ENCODE measurements around the gene OR52E2.
"Not testable (repeated sequence)": the region's sequence is repeated elsewhere in the genome, so short reads cannot be mapped to it uniquely, and the experiment has no call there.

The OR52E2 gene

GRCh38 chr11:5081405-5081804, 22.0 kb upstream of the OR52E2 start:
- FAIRE-seq (no peak), DNase-seq (ENCODE audit: insufficient read length, low spot score) (no peak)
- TF ChIP-seq POLR2AphosphoS5 (IDR thresholded peaks at IDR 0.05; ENCODE audit: low read depth, low read length) (no peak), PAX5 (IDR thresholded peaks at IDR 0.05; ENCODE audit: insufficient read depth, low read length, severe bottlenecking) (no peak), POLR2A (IDR thresholded peaks at IDR 0.05; ENCODE audit: low read depth, low read length) (no peak), POU2F2 (IDR thresholded peaks at IDR 0.05; ENCODE audit: low read depth, low read length) (no peak), TAF1 (IDR thresholded peaks at IDR 0.05; ENCODE audit: low read depth, low read length) (no peak), SPI1 (IDR thresholded peaks at IDR 0.05; ENCODE audit: low read depth, low read length) (no peak)

GRCh38 chr11:5071799-5072198, 12.4 kb upstream of the OR52E2 start:
- DNase-seq (ENCODE audit: insufficient read length, low spot score) (no peak), FAIRE-seq (no peak)
- no peak for TF ChIP-seq TAF1 (IDR thresholded peaks at IDR 0.05; ENCODE audit: low read depth, low read length)
- TF ChIP-seq SPI1 (IDR thresholded peaks at IDR 0.05; ENCODE audit: low read depth, low read length), result no peak
- TF ChIP-seq POU2F2 (IDR thresholded peaks at IDR 0.05; ENCODE audit: low read depth, low read length), result no peak
- no peak for TF ChIP-seq PAX5 (IDR thresholded peaks at IDR 0.05; ENCODE audit: insufficient read depth, low read length, severe bottlenecking)
- TF ChIP-seq POLR2A (IDR thresholded peaks at IDR 0.05; ENCODE audit: low read depth, low read length), result no peak
- no peak for TF ChIP-seq POLR2AphosphoS5 (IDR thresholded peaks at IDR 0.05; ENCODE audit: low read depth, low read length)

GRCh38 chr11:5069272-5069671, 9.8 kb upstream of the OR52E2 start, which contains the start of gene OR52E1:
TSS of gene OR52E1 (plus strand) at chr11:5069572.
- TF ChIP-seq TAF1 (IDR thresholded peaks at IDR 0.05; ENCODE audit: low read depth, low read length) (no peak), PAX5 (IDR thresholded peaks at IDR 0.05; ENCODE audit: insufficient read depth, low read length, severe bottlenecking) (no peak), SPI1 (IDR thresholded peaks at IDR 0.05; ENCODE audit: low read depth, low read length) (no peak), POLR2AphosphoS5 (IDR thresholded peaks at IDR 0.05; ENCODE audit: low read depth, low read length) (no peak), POLR2A (IDR thresholded peaks at IDR 0.05; ENCODE audit: low read depth, low read length) (no peak), POU2F2 (IDR thresholded peaks at IDR 0.05; ENCODE audit: low read depth, low read length) (no peak)
- no peak for FAIRE-seq
- no peak for DNase-seq (ENCODE audit: insufficient read length, low spot score)

- DNase-seq (ENCODE audit: insufficient read length, low spot score) (no peak), FAIRE-seq (no peak)
- TF ChIP-seq POU2F2 (IDR thresholded peaks at IDR 0.05; ENCODE audit: low read depth, low read length) (no peak), POLR2AphosphoS5 (IDR thresholded peaks at IDR 0.05; ENCODE audit: low read depth, low read length) (no peak), POLR2A (IDR thresholded peaks at IDR 0.05; ENCODE audit: low read depth, low read length) (no peak), PAX5 (IDR thresholded peaks at IDR 0.05; ENCODE audit: insufficient read depth, low read length, severe bottlenecking) (no peak), SPI1 (IDR thresholded peaks at IDR 0.05; ENCODE audit: low read depth, low read length) (no peak), TAF1 (IDR thresholded peaks at IDR 0.05; ENCODE audit: low read depth, low read length) (no peak)
Observed at GRCh38 chr11:5065027-5065426, 5.6 kb upstream of the OR52E2 start.

- DNase-seq (ENCODE audit: insufficient read length, low spot score); FAIRE-seq: not testable (repeated sequence)
Observed at GRCh38 chr11:5058679-5059078, 748 bp downstream of the OR52E2 start.

GRCh38 chr11:5046754-5047330, 12.6 kb downstream of the OR52E2 start:
- FAIRE-seq (no peak), DNase-seq (ENCODE audit: insufficient read length, low spot score) (no peak)
- TF ChIP-seq PAX5 (IDR thresholded peaks at IDR 0.05; ENCODE audit: insufficient read depth, low read length, severe bottlenecking) (no peak), POLR2AphosphoS5 (IDR thresholded peaks at IDR 0.05; ENCODE audit: low read depth, low read length) (no peak), SPI1 (IDR thresholded peaks at IDR 0.05; ENCODE audit: low read depth, low read length) (no peak), POU2F2 (IDR thresholded peaks at IDR 0.05; ENCODE audit: low read depth, low read length) (no peak), TAF1 (IDR thresholded peaks at IDR 0.05; ENCODE audit: low read depth, low read length) (no peak), POLR2A (IDR thresholded peaks at IDR 0.05; ENCODE audit: low read depth, low read length) (no peak)

GRCh38 chr11:5046226-5046625, 13.2 kb downstream of the OR52E2 start, which contains the start of gene OR52J3:
TSS of gene OR52J3 (plus strand) at chr11:5046526. CDS start at chr11:5046526, 0 bp downstream.
- no peak for FAIRE-seq
- DNase-seq (ENCODE audit: insufficient read length, low spot score), result no peak
- TF ChIP-seq SPI1 (IDR thresholded peaks at IDR 0.05; ENCODE audit: low read depth, low read length) (no peak), POLR2A (IDR thresholded peaks at IDR 0.05; ENCODE audit: low read depth, low read length) (no peak), TAF1 (IDR thresholded peaks at IDR 0.05; ENCODE audit: low read depth, low read length) (no peak), POLR2AphosphoS5 (IDR thresholded peaks at IDR 0.05; ENCODE audit: low read depth, low read length) (no peak), POU2F2 (IDR thresholded peaks at IDR 0.05; ENCODE audit: low read depth, low read length) (no peak), PAX5 (IDR thresholded peaks at IDR 0.05; ENCODE audit: insufficient read depth, low read length, severe bottlenecking) (no peak)

- TF ChIP-seq SPI1 (IDR thresholded peaks at IDR 0.05; ENCODE audit: low read depth, low read length) (no peak), PAX5 (IDR thresholded peaks at IDR 0.05; ENCODE audit: insufficient read depth, low read length, severe bottlenecking) (no peak), POLR2A (IDR thresholded peaks at IDR 0.05; ENCODE audit: low read depth, low read length) (no peak), POLR2AphosphoS5 (IDR thresholded peaks at IDR 0.05; ENCODE audit: low read depth, low read length) (no peak), POU2F2 (IDR thresholded peaks at IDR 0.05; ENCODE audit: low read depth, low read length) (no peak), TAF1 (IDR thresholded peaks at IDR 0.05; ENCODE audit: low read depth, low read length) (no peak)
- DNase-seq (ENCODE audit: insufficient read length, low spot score), result no peak
- FAIRE-seq, result no peak
Observed at GRCh38 chr11:5043380-5043779, 16.0 kb downstream of the OR52E2 start.

GRCh38 chr11:5042091-5042490, 17.3 kb downstream of the OR52E2 start:
- FAIRE-seq (no peak), DNase-seq (ENCODE audit: insufficient read length, low spot score) (no peak)
- TF ChIP-seq TAF1 (IDR thresholded peaks at IDR 0.05; ENCODE audit: low read depth, low read length) (no peak), POLR2A (IDR thresholded peaks at IDR 0.05; ENCODE audit: low read depth, low read length) (no peak), SPI1 (IDR thresholded peaks at IDR 0.05; ENCODE audit: low read depth, low read length) (no peak), POU2F2 (IDR thresholded peaks at IDR 0.05; ENCODE audit: low read depth, low read length) (no peak), PAX5 (IDR thresholded peaks at IDR 0.05; ENCODE audit: insufficient read depth, low read length, severe bottlenecking) (no peak), POLR2AphosphoS5 (IDR thresholded peaks at IDR 0.05; ENCODE audit: low read depth, low read length) (no peak)

GRCh38 chr11:5040876-5041275, 18.6 kb downstream of the OR52E2 start:
- no peak for FAIRE-seq
- DNase-seq (ENCODE audit: insufficient read length, low spot score), result no peak
- no peak for TF ChIP-seq POLR2A (IDR thresholded peaks at IDR 0.05; ENCODE audit: low read depth, low read length)
- no peak for TF ChIP-seq TAF1 (IDR thresholded peaks at IDR 0.05; ENCODE audit: low read depth, low read length)
- no peak for TF ChIP-seq PAX5 (IDR thresholded peaks at IDR 0.05; ENCODE audit: insufficient read depth, low read length, severe bottlenecking)
- no peak for TF ChIP-seq POLR2AphosphoS5 (IDR thresholded peaks at IDR 0.05; ENCODE audit: low read depth, low read length)
- no peak for TF ChIP-seq SPI1 (IDR thresholded peaks at IDR 0.05; ENCODE audit: low read depth, low read length)
- TF ChIP-seq POU2F2 (IDR thresholded peaks at IDR 0.05; ENCODE audit: low read depth, low read length), result no peak
